B cell (primary cell): Measurements from ENCODE around the gene TLR8.

Source experiments
- EZH2 ChIP-seq: IDR thresholded peaks from 2 replicates; pipeline ENCODE4 v1.6.1; 2012; ENCODE audit warnings: borderline replicate concordance, low read depth, mild to moderate bottlenecking, moderate library complexity, low read length; ENCODE audit not compliant: insufficient read depth, poor library complexity, severe bottlenecking
- TF ChIP-seq, protein P1 (sequence below): fragments of 200-600 bp; IDR thresholded peaks from one replicate; pipeline ENCODE4 v1.8.0; 2022; ENCODE audit warnings: antibody characterized with exemption, mild to moderate bottlenecking

DNA sequence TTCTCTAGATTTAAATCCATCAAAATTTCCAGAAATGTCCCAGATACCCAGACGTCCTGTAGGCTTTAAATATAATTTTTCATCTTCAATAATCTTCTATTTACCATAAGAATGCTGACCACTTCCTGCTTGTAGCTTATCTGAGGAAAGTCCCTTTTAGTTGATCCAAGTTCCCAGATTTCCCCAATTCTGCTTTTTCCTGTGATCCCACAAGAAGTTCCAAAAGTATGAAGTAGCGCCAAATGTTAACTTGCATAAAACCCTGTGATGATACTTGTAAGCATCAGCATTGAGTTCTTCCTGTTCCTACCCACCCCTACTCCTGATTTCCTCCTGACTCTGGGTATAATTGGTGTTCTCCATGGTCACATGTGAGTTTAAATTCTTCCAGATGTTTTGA lies 10.6 kb upstream of the TLR8 start:
- TF ChIP-seq, protein P1, sequence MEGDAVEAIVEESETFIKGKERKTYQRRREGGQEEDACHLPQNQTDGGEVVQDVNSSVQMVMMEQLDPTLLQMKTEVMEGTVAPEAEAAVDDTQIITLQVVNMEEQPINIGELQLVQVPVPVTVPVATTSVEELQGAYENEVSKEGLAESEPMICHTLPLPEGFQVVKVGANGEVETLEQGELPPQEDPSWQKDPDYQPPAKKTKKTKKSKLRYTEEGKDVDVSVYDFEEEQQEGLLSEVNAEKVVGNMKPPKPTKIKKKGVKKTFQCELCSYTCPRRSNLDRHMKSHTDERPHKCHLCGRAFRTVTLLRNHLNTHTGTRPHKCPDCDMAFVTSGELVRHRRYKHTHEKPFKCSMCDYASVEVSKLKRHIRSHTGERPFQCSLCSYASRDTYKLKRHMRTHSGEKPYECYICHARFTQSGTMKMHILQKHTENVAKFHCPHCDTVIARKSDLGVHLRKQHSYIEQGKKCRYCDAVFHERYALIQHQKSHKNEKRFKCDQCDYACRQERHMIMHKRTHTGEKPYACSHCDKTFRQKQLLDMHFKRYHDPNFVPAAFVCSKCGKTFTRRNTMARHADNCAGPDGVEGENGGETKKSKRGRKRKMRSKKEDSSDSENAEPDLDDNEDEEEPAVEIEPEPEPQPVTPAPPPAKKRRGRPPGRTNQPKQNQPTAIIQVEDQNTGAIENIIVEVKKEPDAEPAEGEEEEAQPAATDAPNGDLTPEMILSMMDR: no peak
- TF ChIP-seq EZH2: no peak
